Dendritic cell treated with granulocyte-macrophage colony-stimulating factor and Interleukin-4, amounts not matched to agents 40 ng/mL and 50 ng/mL, for 4 days (primary cell): Measurements from ENCODE around the gene NCAPD2.
"Not testable (repeated sequence)": the region's sequence is repeated elsewhere in the genome, so short reads cannot be mapped to it uniquely, and the experiment has no call there.

ENCODE experiments used
- H3K27ac Mint-ChIP-seq: one replicate; pipeline ENCODE4 v1.8.0; 2022; ENCODE audit warnings: mild to moderate bottlenecking, mixed read lengths
- H3K27me3 Mint-ChIP-seq: one replicate; pipeline ENCODE4 v1.8.0; 2022; ENCODE audit warnings: mild to moderate bottlenecking, mixed read lengths
- H3K36me3 Mint-ChIP-seq: one replicate; pipeline ENCODE4 v1.8.0; 2022; ENCODE audit warnings: low read depth, mixed read lengths
- H3K4me1 Mint-ChIP-seq: one replicate; pipeline ENCODE4 v1.8.0; 2022; ENCODE audit warnings: low read depth, mixed read lengths
- H3K4me3 Mint-ChIP-seq: one replicate; pipeline ENCODE4 v1.8.0; 2022; ENCODE audit warnings: mild to moderate bottlenecking, moderate library complexity, mixed read lengths
- H3K9me3 Mint-ChIP-seq: one replicate; pipeline ENCODE4 v1.8.0; 2022; ENCODE audit warnings: mixed read lengths
- intact Hi-C: fragments of 100-400 bp; cut with micrococcal nuclease; formaldehyde crosslinking; loops from one replicate; pipeline ENCODE4 v1.15.0; 2022

Gene NCAPD2

DNA sequence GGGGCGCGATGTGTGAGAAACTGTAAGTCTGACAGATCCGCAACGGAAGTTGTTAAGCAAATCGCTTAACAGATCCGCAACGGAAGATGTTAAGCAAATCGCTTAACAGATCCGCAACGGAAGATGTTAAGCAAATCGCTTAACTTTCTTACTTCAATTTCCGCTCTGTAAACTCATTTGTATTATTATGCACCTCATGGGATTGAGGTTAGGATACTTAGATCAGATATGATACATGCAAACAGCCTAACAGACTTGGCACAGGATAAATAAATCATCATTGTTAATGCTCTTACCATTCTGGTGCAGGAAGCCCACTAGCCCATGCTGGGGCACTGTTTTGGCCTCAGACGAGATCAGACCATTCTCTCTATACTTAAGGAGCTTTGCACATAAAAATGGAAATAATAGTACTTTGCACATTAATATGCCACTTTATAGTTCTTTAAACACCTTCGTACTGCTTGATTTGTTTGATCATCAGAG is 399 bp downstream of the NCAPD2 start:
- intact Hi-C loops, result loop anchor here (2.0 to 5.0 kb wide), 2 partner anchors 24 to 168 kb away; partner anchors contain the start of genes ING4 and VAMP1
- H3K27ac Mint-ChIP-seq, result peak overlapping the region; percentile 99
- peak overlapping the region; percentile 95 for H3K4me3 Mint-ChIP-seq
- no peaks in the 10 kb centered on the region for H3K9me3 Mint-ChIP-seq
- peaks cover 50% of the 10 kb centered on the region for H3K36me3 Mint-ChIP-seq
- H3K4me1 Mint-ChIP-seq, result peaks cover 15% of the 10 kb centered on the region
- no peaks in the 10 kb centered on the region for H3K27me3 Mint-ChIP-seq

DNA sequence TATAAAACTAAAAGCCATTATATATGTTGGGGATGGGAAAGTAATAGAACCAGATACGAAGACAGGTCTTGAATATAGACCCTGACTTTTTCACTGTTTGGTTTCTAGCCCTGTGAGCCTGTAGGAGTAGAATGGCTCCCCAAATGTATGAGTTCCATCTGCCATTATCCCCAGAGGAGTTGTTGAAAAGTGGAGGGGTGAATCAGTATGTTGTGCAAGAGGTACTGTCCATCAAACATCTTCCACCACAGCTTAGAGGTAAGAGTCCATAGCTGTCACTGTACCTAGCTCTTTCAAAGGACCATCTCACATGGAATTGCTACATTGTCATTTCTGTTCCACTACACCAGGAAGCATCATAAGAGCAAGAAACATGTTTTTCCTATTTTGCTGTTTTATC is 1.1 kb downstream of the NCAPD2 start:
- Mint-ChIP-seq H3K4me3 (no peak overlapping the region), H3K4me1 (peaks cover 15% of the 10 kb centered on the region), H3K27ac (no peak overlapping the region), H3K9me3 (no peaks in the 10 kb centered on the region), H3K36me3 (peaks cover 50% of the 10 kb centered on the region), H3K27me3 (no peaks in the 10 kb centered on the region)
- intact Hi-C loops, result loop anchor here (2.0 to 5.0 kb wide), 2 partner anchors 24 to 167 kb away; partner anchors contain the start of genes ING4 and VAMP1

DNA sequence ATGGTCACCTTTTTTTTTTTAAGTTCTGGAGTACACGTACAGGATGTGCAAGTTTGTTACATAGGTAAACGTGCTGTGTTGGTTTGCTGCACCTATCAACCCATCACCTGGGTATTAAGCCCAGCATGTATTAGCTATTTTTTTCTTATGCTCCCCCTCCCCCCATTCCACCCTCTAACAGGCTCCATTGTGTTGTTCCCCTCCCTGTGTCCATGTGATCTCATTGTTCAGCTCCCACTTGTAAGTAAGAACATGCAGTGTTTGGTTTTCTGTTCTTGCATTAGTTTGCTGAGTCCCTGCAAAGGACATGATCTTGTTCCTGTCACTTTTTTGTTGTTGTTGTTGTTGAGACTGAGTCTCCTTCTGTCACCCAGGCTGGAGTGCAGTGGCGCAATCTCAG is 3.4 kb downstream of the NCAPD2 start:
- H3K4me3 Mint-ChIP-seq, H3K27ac Mint-ChIP-seq, H3K27me3 Mint-ChIP-seq, H3K9me3 Mint-ChIP-seq, intact Hi-C loops: not testable (repeated sequence)
- Mint-ChIP-seq H3K4me1 (peaks cover 15% of the 10 kb centered on the region), H3K36me3 (peaks cover 35% of the 10 kb centered on the region)

DNA sequence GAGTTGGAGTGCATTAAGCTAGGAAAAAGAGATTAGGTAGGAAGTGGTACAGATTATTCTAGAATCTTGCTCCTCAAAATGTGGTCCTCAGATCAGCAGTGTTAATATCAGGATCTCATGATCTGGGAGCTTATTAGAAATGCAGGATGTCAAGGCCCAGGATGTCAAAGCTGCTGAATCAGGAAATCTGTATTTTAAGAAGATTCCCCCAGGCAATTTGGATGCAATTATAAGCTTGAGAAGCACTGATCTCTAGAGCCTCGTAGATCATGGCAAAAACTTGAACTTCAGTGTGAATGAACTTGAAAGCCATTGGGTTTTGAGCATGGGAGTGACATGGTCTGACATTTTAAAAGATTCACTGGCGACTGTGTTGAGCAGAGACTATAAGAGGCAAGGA is 6.6 kb downstream of the NCAPD2 start:
- Mint-ChIP-seq H3K36me3 (peaks cover 31% of the 10 kb centered on the region), H3K27me3 (no peaks in the 10 kb centered on the region), H3K27ac (no peak overlapping the region), H3K9me3 (no peaks in the 10 kb centered on the region), H3K4me3 (no peak overlapping the region), H3K4me1 (peaks cover under 1% of the 10 kb centered on the region)
- intact Hi-C loops, result no loop called here

DNA sequence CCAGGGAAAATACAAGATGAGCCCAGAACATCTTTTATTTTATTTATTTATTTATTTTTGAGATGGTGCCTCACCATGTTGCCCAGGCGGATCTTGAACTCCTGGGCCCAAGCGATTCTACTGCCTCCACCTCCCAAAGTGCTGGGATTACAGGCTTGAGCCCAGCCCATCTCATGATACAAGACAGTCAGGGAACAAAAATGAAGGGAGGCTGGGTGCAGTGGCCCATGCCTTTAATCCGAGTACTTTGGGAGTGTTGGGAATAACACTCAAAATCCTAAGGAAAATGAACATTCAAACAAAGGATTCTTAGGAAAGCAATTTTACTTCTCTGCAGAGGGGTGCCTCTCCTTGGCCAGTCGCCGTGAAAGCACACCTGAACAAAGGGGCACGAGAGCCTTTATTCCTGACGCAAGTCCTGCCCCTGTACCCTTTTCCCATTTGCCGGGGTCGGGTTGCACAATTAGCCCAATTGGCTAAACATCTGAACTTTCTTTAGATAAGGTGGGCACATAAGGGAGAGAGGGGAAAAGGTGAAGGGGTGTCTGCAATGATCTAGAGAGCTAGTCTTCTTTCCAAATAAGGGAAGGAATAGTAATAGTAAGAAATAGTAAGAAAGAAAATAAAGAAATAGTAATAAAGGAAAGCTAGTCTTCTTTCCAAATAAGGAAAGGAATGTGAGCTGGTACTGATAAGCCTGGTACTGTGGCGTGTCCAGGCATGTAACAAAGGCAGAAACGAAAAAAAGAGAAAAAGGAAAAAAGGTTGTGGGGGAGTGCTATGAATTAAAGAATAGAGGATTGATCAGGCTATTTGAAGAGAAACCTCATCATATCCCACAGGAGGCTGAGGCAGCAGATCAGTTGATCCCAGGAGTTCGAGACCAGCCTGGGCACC is 13.4 kb downstream of the NCAPD2 start:
- H3K36me3 Mint-ChIP-seq, result peaks cover 63% of the 10 kb centered on the region

DNA sequence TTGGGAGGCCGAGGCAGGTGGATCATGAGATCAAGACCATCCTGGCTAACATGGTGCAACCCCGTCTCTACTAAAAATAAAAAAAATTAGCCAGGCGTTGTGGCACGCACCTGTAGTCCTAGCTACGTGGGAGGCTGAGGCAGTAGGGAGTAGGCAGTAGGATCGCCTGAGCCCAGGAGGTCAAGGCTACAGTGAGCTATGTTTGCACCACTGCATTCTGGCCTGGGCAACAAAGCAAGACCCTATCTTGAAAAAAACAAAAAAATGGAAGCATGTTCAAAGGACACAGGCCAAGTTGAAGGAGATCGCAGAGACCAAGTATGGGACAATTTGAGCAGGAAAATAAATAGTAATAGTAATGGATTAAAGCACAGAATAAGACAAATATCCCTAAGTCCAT is 14.2 kb downstream of the NCAPD2 start:
- Mint-ChIP-seq H3K4me3 (no peak overlapping the region), H3K4me1 (no peaks in the 10 kb centered on the region), H3K36me3 (peaks cover 71% of the 10 kb centered on the region), H3K9me3 (no peaks in the 10 kb centered on the region), H3K27ac (no peak overlapping the region), H3K27me3 (no peaks in the 10 kb centered on the region)
- intact Hi-C loops, result no loop called here

More for the DNA sequence above, 13.4 kb downstream of the NCAPD2 start:
- Mint-ChIP-seq H3K27ac (peak overlapping the region; percentile 36), H3K4me3 (no peak overlapping the region), H3K9me3 (no peaks in the 10 kb centered on the region), H3K4me1 (no peaks in the 10 kb centered on the region), H3K27me3 (no peaks in the 10 kb centered on the region)
- intact Hi-C loops, result no loop called here

DNA sequence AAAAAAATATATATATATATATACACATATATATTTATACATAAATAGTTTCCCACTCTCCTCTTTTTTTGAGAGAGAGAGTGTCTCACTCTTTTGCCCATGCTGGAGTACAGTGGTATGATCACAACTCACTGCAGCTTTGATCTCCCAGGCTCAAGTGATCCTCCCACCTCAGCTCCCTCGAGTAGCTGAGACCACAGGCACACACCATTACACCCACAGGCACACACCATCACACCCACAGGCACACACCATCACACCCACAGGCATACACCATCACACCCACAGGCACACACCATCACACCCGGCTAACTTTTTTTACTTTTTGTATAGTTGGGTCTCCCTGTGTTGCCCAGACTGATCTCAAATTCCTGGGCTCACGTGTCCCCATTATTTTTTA is 26.3 kb downstream of the NCAPD2 start:
- H3K36me3 Mint-ChIP-seq, result peaks cover 89% of the 10 kb centered on the region

DNA sequence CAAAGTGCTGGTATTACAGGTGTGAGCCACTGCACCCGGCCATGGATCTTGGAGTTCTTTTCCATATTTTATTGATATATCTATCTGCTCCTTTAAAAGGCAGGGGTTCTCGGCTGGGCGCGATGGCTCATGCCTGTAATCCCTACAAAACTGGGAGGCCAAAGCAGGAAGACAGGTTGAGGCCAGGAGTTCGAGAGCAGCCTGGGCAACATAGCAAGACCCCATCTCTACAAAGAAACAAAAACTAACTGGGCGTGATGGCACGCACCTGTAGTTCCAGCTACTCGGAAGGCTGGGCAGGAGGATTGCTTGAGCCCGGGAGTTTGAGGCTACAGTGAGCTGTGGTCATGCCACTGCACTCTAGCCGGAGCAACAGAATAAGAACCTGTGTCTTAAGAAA is 28.3 kb downstream of the NCAPD2 start:
- peaks cover 89% of the 10 kb centered on the region for H3K36me3 Mint-ChIP-seq
- H3K27ac Mint-ChIP-seq, result no peak overlapping the region
- no peak overlapping the region for H3K4me3 Mint-ChIP-seq

More for the DNA sequence above, 26.3 kb downstream of the NCAPD2 start:
- Mint-ChIP-seq H3K27ac (no peak overlapping the region), H3K9me3 (no peaks in the 10 kb centered on the region), H3K4me3 (no peak overlapping the region), H3K27me3 (no peaks in the 10 kb centered on the region), H3K4me1 (no peaks in the 10 kb centered on the region)
- intact Hi-C loops, result no loop called here

DNA sequence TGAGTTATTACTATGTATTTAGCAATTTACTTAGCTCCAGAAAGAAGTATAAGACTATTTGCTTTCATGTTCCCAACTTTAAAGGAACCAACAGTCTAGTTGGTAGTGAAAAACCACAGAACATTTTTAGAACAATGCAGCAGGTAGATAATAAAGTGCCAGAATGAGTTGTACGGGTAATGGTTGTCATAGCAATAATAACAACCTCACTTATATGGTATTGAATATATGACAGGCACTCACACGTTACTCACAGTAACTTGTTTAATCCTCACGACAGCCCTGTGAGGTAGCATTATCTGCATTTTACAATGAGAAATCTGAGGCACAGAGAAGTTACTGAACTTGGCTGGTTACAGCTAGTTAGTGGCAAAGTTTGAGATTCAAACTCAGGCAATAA is 29.8 kb downstream of the NCAPD2 start:
- H3K4me3 Mint-ChIP-seq, result no peak overlapping the region
- no peak overlapping the region for H3K27ac Mint-ChIP-seq
- intact Hi-C loops, result no loop called here
- H3K4me1 Mint-ChIP-seq, result no peaks in the 10 kb centered on the region
- peaks cover 97% of the 10 kb centered on the region for H3K36me3 Mint-ChIP-seq
- H3K9me3 Mint-ChIP-seq, result no peaks in the 10 kb centered on the region
- H3K27me3 Mint-ChIP-seq, result no peaks in the 10 kb centered on the region

More for the DNA sequence above, 28.3 kb downstream of the NCAPD2 start:
- Mint-ChIP-seq H3K9me3 (no peaks in the 10 kb centered on the region), H3K27me3 (no peaks in the 10 kb centered on the region), H3K4me1 (no peaks in the 10 kb centered on the region)
- intact Hi-C loops, result no loop called here

DNA sequence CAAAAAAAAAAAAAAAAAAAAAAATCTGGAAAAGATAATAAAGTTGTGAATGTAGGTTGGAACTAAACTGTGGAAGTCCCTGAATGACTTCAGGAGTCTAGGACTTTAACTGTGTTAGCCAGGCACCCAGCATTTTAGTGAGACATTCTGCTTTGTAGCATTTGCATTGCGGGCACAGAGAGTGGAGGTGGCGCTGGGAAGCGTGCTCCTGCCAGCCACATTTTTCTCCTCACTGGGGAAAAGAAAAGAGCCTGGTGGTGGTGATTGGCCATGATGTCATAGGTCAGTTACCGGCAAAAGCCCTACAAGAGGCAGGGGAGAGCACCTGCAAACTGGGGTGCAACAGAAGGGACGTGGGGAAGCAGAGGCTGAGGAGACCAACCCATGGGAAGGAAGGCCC is 30.7 kb downstream of the NCAPD2 start:
- peak overlapping the region; percentile 44 for H3K27ac Mint-ChIP-seq
- H3K27me3 Mint-ChIP-seq, result no peaks in the 10 kb centered on the region
- no peak overlapping the region for H3K4me3 Mint-ChIP-seq
- H3K36me3 Mint-ChIP-seq, result peaks cover 100% of the 10 kb centered on the region
- H3K4me1 Mint-ChIP-seq, result no peaks in the 10 kb centered on the region
- intact Hi-C loops, result no loop called here
- no peaks in the 10 kb centered on the region for H3K9me3 Mint-ChIP-seq

DNA sequence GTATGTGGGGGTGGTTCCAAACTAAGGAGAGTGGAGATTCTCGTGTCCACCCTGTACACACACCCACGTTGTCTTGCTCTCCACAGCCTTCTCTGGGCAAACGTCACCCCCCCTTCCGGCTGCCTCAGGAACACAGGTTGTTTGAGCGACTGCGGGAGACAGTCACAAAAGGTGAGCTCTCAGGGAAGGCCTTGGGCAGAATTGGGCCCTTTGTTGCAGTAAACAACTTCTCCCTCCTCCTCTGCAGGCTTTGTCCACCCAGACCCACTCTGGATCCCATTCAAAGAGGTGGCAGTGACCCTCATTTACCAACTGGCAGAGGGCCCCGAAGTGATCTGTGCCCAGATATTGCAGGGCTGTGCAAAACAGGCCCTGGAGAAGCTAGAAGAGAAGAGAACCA is 32.3 kb downstream of the NCAPD2 start:
- H3K4me1 Mint-ChIP-seq, result no peaks in the 10 kb centered on the region
- no peaks in the 10 kb centered on the region for H3K9me3 Mint-ChIP-seq
- peaks cover 100% of the 10 kb centered on the region for H3K36me3 Mint-ChIP-seq
- intact Hi-C loops, result no loop called here
- H3K4me3 Mint-ChIP-seq, result no peak overlapping the region
- no peaks in the 10 kb centered on the region for H3K27me3 Mint-ChIP-seq
- H3K27ac Mint-ChIP-seq, result no peak overlapping the region

DNA sequence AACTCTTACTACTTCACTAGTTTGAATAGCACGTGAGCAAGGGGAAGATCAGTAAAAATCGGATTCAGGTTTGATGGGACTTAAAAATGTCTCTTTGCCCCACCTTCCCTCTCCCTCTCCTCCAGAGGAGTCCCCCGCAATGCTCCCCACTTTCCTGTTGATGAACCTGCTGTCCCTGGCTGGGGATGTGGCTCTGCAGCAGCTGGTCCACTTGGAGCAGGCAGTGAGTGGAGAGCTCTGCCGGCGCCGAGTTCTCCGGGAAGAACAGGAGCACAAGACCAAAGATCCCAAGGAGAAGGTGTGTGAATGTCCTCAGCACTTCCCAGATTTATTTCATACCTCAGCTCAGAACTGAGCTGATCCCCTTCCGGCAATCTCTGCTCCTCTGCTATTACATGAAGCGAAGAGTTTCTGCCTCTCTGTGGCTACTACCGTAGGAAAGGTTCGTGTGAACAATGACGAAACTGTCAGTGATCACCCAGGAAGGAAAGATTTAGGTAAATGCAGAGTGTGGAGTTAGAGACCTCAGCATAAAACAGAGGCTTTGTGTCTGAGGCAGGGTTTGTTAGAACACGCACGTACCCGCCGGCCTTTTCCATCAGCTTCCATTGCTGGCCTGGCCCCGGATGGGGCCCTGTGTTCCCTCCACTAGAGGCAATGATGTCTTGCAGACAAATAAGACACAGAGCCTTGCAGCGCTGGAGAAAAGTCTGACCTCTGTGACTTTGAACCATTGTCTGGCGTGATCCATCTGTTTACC is 33.0 kb downstream of the NCAPD2 start:
- peaks cover 99% of the 10 kb centered on the region for H3K36me3 Mint-ChIP-seq

DNA sequence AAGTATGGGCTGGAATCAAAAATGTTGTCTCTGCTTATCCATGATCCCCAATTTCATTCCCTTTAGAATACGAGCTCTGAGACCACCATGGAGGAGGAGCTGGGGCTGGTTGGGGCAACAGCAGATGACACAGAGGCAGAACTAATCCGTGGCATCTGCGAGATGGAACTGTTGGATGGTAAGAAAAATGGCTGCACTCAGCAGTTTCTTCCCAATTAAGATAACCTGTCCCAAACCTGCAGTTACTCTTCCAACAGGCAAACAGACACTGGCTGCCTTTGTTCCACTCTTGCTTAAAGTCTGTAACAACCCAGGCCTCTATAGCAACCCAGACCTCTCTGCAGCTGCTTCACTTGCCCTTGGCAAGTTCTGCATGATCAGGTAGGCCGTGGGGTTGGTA is 33.8 kb downstream of the NCAPD2 start:
- H3K4me3 Mint-ChIP-seq, result no peak overlapping the region

More for the DNA sequence above, 33.0 kb downstream of the NCAPD2 start:
- Mint-ChIP-seq H3K27me3 (no peaks in the 10 kb centered on the region), H3K9me3 (no peaks in the 10 kb centered on the region), H3K27ac (no peak overlapping the region), H3K4me1 (peaks cover 3% of the 10 kb centered on the region), H3K4me3 (no peak overlapping the region)
- intact Hi-C loops, result no loop called here

More for the DNA sequence above, 33.8 kb downstream of the NCAPD2 start:
- H3K27ac Mint-ChIP-seq, result no peak overlapping the region
- H3K36me3 Mint-ChIP-seq, result peaks cover 97% of the 10 kb centered on the region
- no peaks in the 10 kb centered on the region for H3K27me3 Mint-ChIP-seq
- H3K9me3 Mint-ChIP-seq, result no peaks in the 10 kb centered on the region
- H3K4me1 Mint-ChIP-seq, result peaks cover 11% of the 10 kb centered on the region
- intact Hi-C loops, result no loop called here
